T-cell (primary cell): ENCODE measurements around the gene ZMYND8. TPM values are rescaled to one million over a fixed set of nuclear protein-coding genes. Genes with fewer than 3 reads are reported as not detected.
"Not testable (repeated sequence)": the region's sequence is repeated elsewhere in the genome, so short reads cannot be mapped to it uniquely, and the experiment has no call there.

Experiments
- ATAC-seq, 4 experiments: fragments of 200-7000 bp in 3 of 4; fragments of 150-1000 bp in 1 of 4; cut with Tn5 transposase; replicated peaks in 1 of 4; 1 replicate in 3 of 4; 2 replicates in 1 of 4; pipeline ENCODE4 v1.10.0; 2021; ENCODE audit warnings: moderate library complexity in 3 of 4, mild to moderate bottlenecking in 2 of 4, moderate number of reproducible peaks in 1 of 4
- CTCF ChIA-PET, 2 donors: fragments of 300-600 bp; sonication (Branson Sonifier 250); formaldehyde crosslinking; loops; one replicate each; lab custom pipeline; 2022; ENCODE audit warnings: antibody characterized with exemption in 2 of 2; lab: Charles Lee
- POLR2A ChIA-PET, 2 donors: fragments of 300-600 bp; sonication (Branson Sonifier 250); formaldehyde crosslinking; loops; one replicate each; lab custom pipeline; 2022; ENCODE audit warnings: antibody characterized with exemption in 2 of 2; lab: Charles Lee
- DNase-seq, 35 experiments: peaks; one replicate each; pipeline versions ENCODE4 v3.0.0 to v3.0.0-alpha.2; 2013 to 2023
- H3K27ac ChIP-seq: one replicate; pipeline ENCODE4 v1.5.1; 2013; ENCODE audit warnings: low read length
- H3K27me3 ChIP-seq, 2 experiments: replicated peaks in 1 of 2; 1 replicate in 1 of 2; 2 replicates in 1 of 2; pipeline versions ENCODE4 v1.6.1 to v1.7.0; 2013; ENCODE audit warnings: low read length in 1 of 2, mixed read lengths in 1 of 2; ENCODE audit not compliant: control insufficient read depth in 2 of 2, insufficient read depth in 2 of 2; ENCODE audit errors: extremely low read depth in 1 of 2
- H3K36me3 ChIP-seq, 2 donors: 1 replicate in 1 of 2; 2 replicates in 1 of 2; pipeline versions ENCODE4 v1.6.1 to v1.7.0; 2013; ENCODE audit warnings: low read length in 1 of 2; ENCODE audit not compliant: control insufficient read depth in 2 of 2, insufficient read depth in 1 of 2; ENCODE audit errors: extremely low read depth in 1 of 2
- H3K4me1 ChIP-seq, 2 experiments: 1 replicate in 1 of 2; 2 replicates in 1 of 2; pipeline versions ENCODE4 v1.6.1 to v1.7.0; 2013; ENCODE audit warnings: low read length in 2 of 2, mixed read lengths in 1 of 2; ENCODE audit not compliant: insufficient read depth in 2 of 2, control insufficient read depth in 1 of 2; ENCODE audit errors: extremely low read depth in 1 of 2
- H3K4me3 ChIP-seq, 2 donors: 1 replicate in 1 of 2; 2 replicates in 1 of 2; pipeline versions ENCODE4 v1.5.1 to v1.7.0; 2013; ENCODE audit warnings: mild to moderate bottlenecking in 2 of 2, low read length in 1 of 2, moderate library complexity in 1 of 2; ENCODE audit not compliant: control insufficient read depth in 1 of 2; ENCODE audit errors: extremely low read depth in 1 of 2
- H3K9me3 ChIP-seq: 2 replicates; pipeline ENCODE4 v1.7.0; 2013
- H3K27ac Mint-ChIP-seq, 2 donors: one replicate each; pipeline ENCODE4 v1.8.0; 2020 to 2021; ENCODE audit warnings: mild to moderate bottlenecking in 2 of 2, mixed read lengths in 2 of 2
- H3K27me3 Mint-ChIP-seq, 2 donors: one replicate each; pipeline ENCODE4 v1.8.0; 2021 to 2022; ENCODE audit warnings: mixed read lengths in 2 of 2
- H3K36me3 Mint-ChIP-seq: one replicate; pipeline ENCODE4 v1.8.0; 2021; ENCODE audit warnings: mixed read lengths
- H3K4me1 Mint-ChIP-seq, 3 donors: one replicate each; pipeline ENCODE4 v1.8.0; 2020 to 2022; ENCODE audit warnings: mixed read lengths in 3 of 3, mild to moderate bottlenecking in 1 of 3
- H3K4me3 Mint-ChIP-seq, 3 donors: one replicate each; pipeline ENCODE4 v1.8.0; 2020 to 2022; ENCODE audit warnings: mild to moderate bottlenecking in 3 of 3, mixed read lengths in 3 of 3, moderate library complexity in 3 of 3
- H3K9me3 Mint-ChIP-seq, 3 donors: one replicate each; pipeline ENCODE4 v1.8.0; 2020 to 2022; ENCODE audit warnings: mixed read lengths in 3 of 3
- WGBS: methylation state at CpG from one replicate; pipeline ENCODE4 v1.1.5; 2013; ENCODE audit warnings: missing lambda C conversion rate; ENCODE audit not compliant: insufficient coverage; 5-methylcytosine and 5-hydroxymethylcytosine counted together
- total RNA-seq, 35 experiments: library from RNA in 6 of 35; stranded (reverse) in 6 of 35; fragments of 120-200 nt in 1 of 35; gene quantifications; one replicate each; pipeline versions ENCODE4 v1.2.1 to v1.2.4 and lab custom pipeline; 2013 to 2026

ZMYND8 gene
- total RNA-seq, 5 donors from 2014 or later (not counting 1 experiment from before 2014, with no cell fraction given): 39.6 to 68.9 (median 43.6) TPM

DNA sequence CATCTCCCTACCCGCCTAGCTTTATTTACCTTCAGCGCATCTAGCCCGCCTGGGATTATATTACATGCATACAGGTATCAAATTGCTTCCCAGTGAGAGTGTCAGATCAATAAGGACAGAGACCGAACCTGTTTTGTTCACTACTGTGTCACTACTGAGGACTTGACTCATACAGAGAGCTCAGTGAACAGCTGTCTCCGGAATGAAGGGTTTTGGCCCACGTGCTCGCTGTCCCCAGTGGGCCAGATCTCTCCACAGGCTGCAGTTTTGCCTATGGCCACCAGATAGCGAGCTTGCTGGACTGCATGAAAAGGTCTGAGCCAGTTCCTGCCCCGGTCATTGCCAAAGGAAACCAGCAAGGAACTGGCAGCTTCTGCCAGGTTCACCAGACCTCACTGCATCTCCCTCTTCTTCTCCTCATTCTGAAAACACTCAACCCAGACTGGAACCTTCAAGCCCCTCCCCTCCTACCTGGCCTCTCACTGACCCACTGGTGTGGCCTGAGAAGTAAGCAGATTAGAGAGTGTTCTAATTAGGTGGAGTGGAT lies 150.8 kb downstream of the ZMYND8 start:
- DNase-seq (peak in 11 of 35 experiments; percentile 16 to 57 (median 32)), ATAC-seq (peak in 1 of 4 experiments; percentile 64)
- H3K36me3 ChIP-seq: peaks cover 14 to 18% of the 10 kb centered on the region in 2 donors
- no peaks in the 10 kb centered on the region for H3K9me3 Mint-ChIP-seq
- no peak overlapping the region for H3K4me3 Mint-ChIP-seq
- peaks cover 0 to 5% (median 0%) of the 10 kb centered on the region in 3 donors for H3K4me1 Mint-ChIP-seq
- H3K9me3 ChIP-seq: no peaks in the 10 kb centered on the region
- H3K27me3 ChIP-seq: no peaks in the 10 kb centered on the region
- no peak overlapping the region for H3K27ac ChIP-seq
- CTCF ChIA-PET: interaction anchor here in 1 of 2 donors (0.7 to 1.2 kb wide), 3 partner anchors 9 to 178 kb away, joined by 3 to 8 read pairs (median 5); no protein-coding TSS in a partner anchor
- WGBS: 73% methylated on average over 6 of the region's 9 CpGs
- H3K27ac Mint-ChIP-seq: no peak overlapping the region
- POLR2A ChIA-PET: no interaction called here
- peaks cover 13% of the 10 kb centered on the region for H3K36me3 Mint-ChIP-seq
- no peak overlapping the region for H3K4me3 ChIP-seq
- H3K27me3 Mint-ChIP-seq: no peaks in the 10 kb centered on the region
- H3K4me1 ChIP-seq: no peaks in the 10 kb centered on the region

GRCh38 chr20:47204850-47205122 lies 151.7 kb downstream of the ZMYND8 start:
- H3K4me3 Mint-ChIP-seq, H3K9me3 Mint-ChIP-seq, ATAC-seq, DNase-seq, H3K27ac ChIP-seq, H3K36me3 Mint-ChIP-seq, H3K4me1 ChIP-seq, H3K27me3 Mint-ChIP-seq, H3K4me1 Mint-ChIP-seq, H3K27me3 ChIP-seq, H3K9me3 ChIP-seq, H3K27ac Mint-ChIP-seq, H3K36me3 ChIP-seq, H3K4me3 ChIP-seq: not testable (repeated sequence)
- 98% methylated on average over 6 of the region's 11 CpGs for WGBS
- POLR2A ChIA-PET: interaction anchor here in 1 of 2 donors (0.6 kb wide), 1 partner anchor 227 kb away, joined by 5 read pairs; no protein-coding TSS in a partner anchor
- CTCF ChIA-PET: interaction anchor here in 1 of 2 donors (1.2 kb wide), 1 partner anchor 8 kb away, joined by 5 read pairs; no protein-coding TSS in a partner anchor

DNA sequence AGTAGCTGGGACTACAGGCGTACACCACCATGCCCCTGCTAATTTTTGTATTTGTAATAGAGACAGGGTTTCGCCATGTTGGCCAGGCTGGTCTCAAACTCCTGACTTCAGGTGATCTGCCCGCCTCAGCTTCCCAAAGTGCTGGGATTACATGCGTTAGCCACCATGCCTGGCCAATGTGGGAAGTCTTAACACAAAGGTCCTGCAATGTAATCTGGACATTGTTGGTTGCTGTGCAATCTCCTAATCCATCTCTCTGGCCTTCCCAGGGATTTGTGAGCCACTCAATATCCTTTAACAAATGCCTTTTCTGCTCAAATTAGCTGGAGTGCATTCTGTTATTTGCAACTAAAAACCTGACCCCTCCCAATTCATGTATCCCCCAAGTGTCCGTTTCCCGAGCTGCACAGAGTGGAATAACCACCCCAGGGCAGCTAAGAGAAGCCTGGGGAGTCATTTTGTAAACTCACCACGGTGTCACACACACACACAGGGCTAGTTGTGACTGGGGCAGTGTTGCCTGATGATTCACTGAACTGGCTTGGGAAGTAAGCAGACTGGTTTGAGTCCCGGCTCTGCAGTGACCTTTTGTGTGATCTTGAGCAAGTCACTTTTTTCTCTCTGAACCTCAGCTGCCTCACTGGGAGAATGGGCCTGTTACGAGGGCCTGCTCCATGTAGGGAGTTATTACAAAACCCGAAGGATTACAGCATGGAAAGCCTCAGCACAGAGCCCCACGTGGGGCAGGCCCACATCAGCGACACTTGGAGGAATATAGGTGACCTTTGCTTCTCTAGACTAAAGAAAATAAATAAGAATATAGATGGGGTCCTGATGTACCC lies 152.3 kb downstream of the ZMYND8 start:
- ATAC-seq (no peak), DNase-seq (no peak)
- H3K9me3 Mint-ChIP-seq: no peaks in the 10 kb centered on the region
- H3K27me3 ChIP-seq: no peaks in the 10 kb centered on the region
- H3K27ac Mint-ChIP-seq: no peak overlapping the region
- H3K36me3 ChIP-seq: peaks cover 4% of the 10 kb centered on the region in 2 donors
- ChIA-PET POLR2A (interaction anchor here in 1 of 2 donors (0.6 kb wide), 1 partner anchor 227 kb away, joined by 5 read pairs; no protein-coding TSS in a partner anchor), CTCF (interaction anchor here in 1 of 2 donors (0.7 kb wide), 1 partner anchor 10 kb away, joined by 5 read pairs; no protein-coding TSS in a partner anchor)
- H3K4me1 ChIP-seq: no peaks in the 10 kb centered on the region
- no peak overlapping the region for H3K4me3 Mint-ChIP-seq
- H3K9me3 ChIP-seq: no peaks in the 10 kb centered on the region
- peaks cover 4% of the 10 kb centered on the region for H3K36me3 Mint-ChIP-seq
- H3K4me1 Mint-ChIP-seq: peaks cover 0 to 5% (median 0%) of the 10 kb centered on the region in 3 donors
- no peak overlapping the region for H3K4me3 ChIP-seq
- no peaks in the 10 kb centered on the region for H3K27me3 Mint-ChIP-seq
- H3K27ac ChIP-seq: no peak overlapping the region
- 90% methylated on average over 6 of the region's 12 CpGs for WGBS

GRCh38 chr20:47202733-47203667 lies 153.5 kb downstream of the ZMYND8 start:
- H3K27ac ChIP-seq: no peak overlapping the region
- ChIA-PET POLR2A (no interaction called here), CTCF (interaction anchor here in 1 of 2 donors (0.6 to 1.5 kb wide), 3 partner anchors 11 to 181 kb away, joined by 3 to 4 read pairs (median 4); no protein-coding TSS in a partner anchor)
- peaks cover 4% of the 10 kb centered on the region for H3K36me3 Mint-ChIP-seq
- no peaks in the 10 kb centered on the region for H3K36me3 ChIP-seq
- H3K4me3 ChIP-seq: no peak overlapping the region
- DNase-seq (no peak), ATAC-seq (no peak)
- H3K9me3 ChIP-seq: no peaks in the 10 kb centered on the region
- no peaks in the 10 kb centered on the region for H3K27me3 ChIP-seq
- 92% methylated on average over 6 of the region's 10 CpGs for WGBS
- H3K9me3 Mint-ChIP-seq: no peaks in the 10 kb centered on the region
- no peak overlapping the region for H3K27ac Mint-ChIP-seq
- H3K27me3 Mint-ChIP-seq: no peaks in the 10 kb centered on the region
- no peak overlapping the region for H3K4me3 Mint-ChIP-seq
- peaks cover 0 to 5% (median 0%) of the 10 kb centered on the region in 3 donors for H3K4me1 Mint-ChIP-seq
- H3K4me1 ChIP-seq: no peaks in the 10 kb centered on the region

- Histone ChIP-seq H3K4me1 (peaks cover 0 to 5% of the 10 kb centered on the region in 2 experiments), H3K9me3 (no peaks in the 10 kb centered on the region), H3K27ac (no peak overlapping the region), H3K27me3 (peaks cover 0 to 6% of the 10 kb centered on the region in 2 experiments), H3K36me3 (no peaks in the 10 kb centered on the region), H3K4me3 (no peak overlapping the region)
- no peak for DNase-seq
- peaks cover 0 to 10% (median 5%) of the 10 kb centered on the region in 3 donors for H3K4me1 Mint-ChIP-seq
- ATAC-seq: no peak
- no peak overlapping the region for H3K4me3 Mint-ChIP-seq
- H3K27me3 Mint-ChIP-seq: no peaks in the 10 kb centered on the region
- no peak overlapping the region for H3K27ac Mint-ChIP-seq
- POLR2A ChIA-PET: no interaction called here
- CTCF ChIA-PET: interaction anchor here in 1 of 2 donors (0.5 to 1.5 kb wide), 2 partner anchors 183 to 437 kb away, joined by 3 to 4 read pairs; no protein-coding TSS in a partner anchor
- H3K9me3 Mint-ChIP-seq: no peaks in the 10 kb centered on the region
- H3K36me3 Mint-ChIP-seq: no peaks in the 10 kb centered on the region
- 85% methylated on average over 7 of the region's 9 CpGs for WGBS
These were observed 155.3 kb downstream of the ZMYND8 start for GRCh38 chr20:47201074-47201730.
